HepG2 (cell line): ENCODE data around the gene ZNF30. TPM values are rescaled to one million over a fixed set of nuclear protein-coding genes. Genes with fewer than 3 reads are reported as not detected.
A peak's percentile ranks its signal among the peaks of the same experiment; 100 is the strongest.

Source experiments
- ATF3 ChIP-seq: sonication (generic); formaldehyde crosslinking; IDR thresholded peaks from 2 replicates; pipeline ENCODE4 v1.4.0; 2020; ENCODE audit warnings: missing genetic modification reagents
- BORCS8-MEF2B ChIP-seq: sonication (generic); formaldehyde crosslinking; IDR thresholded peaks from 2 replicates; pipeline ENCODE4 v1.8.0; 2022; ENCODE audit warnings: mild to moderate bottlenecking, missing genetic modification reagents
- EEA1 ChIP-seq: sonication (generic); formaldehyde crosslinking; IDR thresholded peaks from 2 replicates; pipeline ENCODE4 v1.5.1; 2020; ENCODE audit warnings: mild to moderate bottlenecking, missing genetic modification reagents, borderline replicate concordance
- FOXK2 ChIP-seq: fragments of 450-650 bp; IDR thresholded peaks from 2 replicates; pipeline ENCODE4 v1.6.1; 2016
- GATAD2A ChIP-seq: IDR thresholded peaks from 2 replicates; pipeline ENCODE4 v1.6.1; 2016
- KDM1A ChIP-seq: IDR thresholded peaks from 2 replicates; pipeline ENCODE4 v1.6.1; 2016; ENCODE audit warnings: missing compliant biosample characterization
- KDM6A ChIP-seq: IDR thresholded peaks from 2 replicates; pipeline ENCODE4 v1.6.1; 2016; ENCODE audit warnings: low read depth
- KLF11 ChIP-seq: IDR thresholded peaks from 2 replicates; pipeline ENCODE4 v1.6.1; 2016; ENCODE audit warnings: missing compliant biosample characterization
- MAFF ChIP-seq: IDR thresholded peaks from 2 replicates; pipeline ENCODE4 v1.6.1; 2011; ENCODE audit warnings: low read depth, low read length, improper control_type of control experiment
- SIX1 ChIP-seq: sonication (generic); formaldehyde crosslinking; IDR thresholded peaks from 2 replicates; pipeline ENCODE4 v1.4.0; 2020; ENCODE audit warnings: missing genetic modification reagents, borderline replicate concordance
- SOX5 ChIP-seq: IDR thresholded peaks from 2 replicates; pipeline ENCODE4 v1.6.1; 2016; ENCODE audit warnings: borderline replicate concordance
- ZBTB14 ChIP-seq: sonication (generic); formaldehyde crosslinking; IDR thresholded peaks from 2 replicates; pipeline ENCODE4 v1.4.0; 2020; ENCODE audit warnings: missing genetic modification reagents
- ZMYM3 ChIP-seq: sonication (generic); formaldehyde crosslinking; IDR thresholded peaks from 2 replicates; pipeline ENCODE4 v1.5.1; 2020; ENCODE audit warnings: mild to moderate bottlenecking, missing genetic modification reagents
- ZNF180 ChIP-seq: sonication (generic); formaldehyde crosslinking; IDR thresholded peaks from 2 replicates; pipeline ENCODE4 v1.4.0; 2020; ENCODE audit warnings: low read depth, missing genetic modification reagents, borderline replicate concordance
- ZNF407 ChIP-seq: sonication (generic); formaldehyde crosslinking; IDR thresholded peaks from one replicate; pipeline ENCODE4 v1.5.1; 2020; ENCODE audit warnings: mild to moderate bottlenecking, missing genetic modification reagents; ENCODE audit errors: not compliant biosample characterization
- ZNF460 ChIP-seq: sonication (generic); formaldehyde crosslinking; IDR thresholded peaks from 2 replicates; pipeline ENCODE4 v1.5.1; 2020; ENCODE audit warnings: missing genetic modification reagents, mild to moderate bottlenecking, borderline replicate concordance
- ZNF552 ChIP-seq: sonication (generic); formaldehyde crosslinking; IDR thresholded peaks from 2 replicates; pipeline ENCODE4 v1.9.0; 2022; ENCODE audit warnings: missing genetic modification reagents, mild to moderate bottlenecking, borderline replicate concordance
- ZNF691 ChIP-seq: sonication (generic); formaldehyde crosslinking; IDR thresholded peaks from 2 replicates; pipeline ENCODE4 v1.4.0; 2020; ENCODE audit warnings: missing genetic modification reagents, low read depth, mild to moderate bottlenecking, borderline replicate concordance
- ZSCAN20 ChIP-seq: sonication (generic); formaldehyde crosslinking; IDR thresholded peaks from 2 replicates; pipeline ENCODE4 v1.4.0; 2020; ENCODE audit warnings: missing genetic modification reagents, mild to moderate bottlenecking, borderline replicate concordance
- polyA plus RNA-seq, 8 experiments: library from polyadenylated mRNA; depleted of rRNA in 3 of 8; stranded (reverse) in 7 of 8; unstranded in 1 of 8; fragments of >200 nt; fragmentation: Illumina TruSeq in 4 of 8; extraction: Trizol in 4 of 8; gene quantifications; 2 replicates each; pipeline versions ENCODE4 v1.2.1 to v1.2.3, GENCODE V29; 2011 to 2016; ENCODE audit warnings: low read depth in 4 of 8, missing spikeins in 1 of 8, mixed read lengths in 1 of 8; ENCODE audit not compliant: insufficient read depth in 1 of 8
- total RNA-seq, 5 experiments: library from RNA; depleted of rRNA; stranded (reverse); fragments of >200 nt; fragmentation: Illumina TruSeq; extraction: Trizol; gene quantifications; 2 replicates each; pipeline ENCODE4 v1.2.3, GENCODE V29; 2016; ENCODE audit warnings: low read depth in 1 of 5

ZNF30 gene
- total and polyA plus RNA-seq, 2 of the 13 experiments (the other 11 are each of a cell fraction or from before 2014, with no cell fraction given) = 2.3 to 4.4 TPM

- TF ChIP-seq ZNF180 (CRISPR knock-in tag) (no peak), KDM6A (CRISPR knock-in tag) (no peak), SIX1 (CRISPR knock-in tag) (no peak), BORCS8-MEF2B (peak; percentile 60; the same call in 1 of the 2 replicates), ATF3 (CRISPR knock-in tag) (no peak), ZNF460 (CRISPR knock-in tag) (no peak), ZNF552 (CRISPR knock-in tag) (no peak), ZBTB14 (CRISPR knock-in tag) (no peak), ZNF407 (CRISPR knock-in tag) (no peak), MAFF (no peak), ZSCAN20 (CRISPR knock-in tag) (peak; percentile 30), EEA1 (CRISPR knock-in tag) (peak; percentile 62; the same call in 1 of the 2 replicates), ZMYM3 (CRISPR knock-in tag) (peak; percentile 64; the same call in 1 of the 2 replicates), GATAD2A (CRISPR knock-in tag) (peak; percentile 47; the same call in 1 of the 2 replicates), ZNF691 (CRISPR knock-in tag) (peak; percentile 87; the same call in 1 of the 2 replicates), FOXK2 (no peak), SOX5 (CRISPR knock-in tag) (no peak), KDM1A (CRISPR knock-in tag) (no peak), KLF11 (CRISPR knock-in tag) (no peak)
Observed at GRCh38 chr19:34963573-34964406, 37.1 kb downstream of the ZNF30 start, which contains the start of gene ZNF792 (continued).
